SK-N-MC (cell line): ENCODE results near the gene LRP10.

ENCODE experiments used
- DNase-seq: peaks from one replicate; pipeline ENCODE4 v3.0.0-alpha.2; 2011; ENCODE audit warnings: low read depth, low spot score
- H3K27ac ChIP-seq: fragments of 200-600 bp; sonication (generic); 2 replicates; pipeline ENCODE4 v1.5.1; 2016; ENCODE audit warnings: mixed run types
- H3K36me3 ChIP-seq: fragments of 200-600 bp; sonication (generic); 2 replicates; pipeline ENCODE4 v1.6.1; 2017; ENCODE audit warnings: antibody characterized with exemption, low read length, mixed read lengths; ENCODE audit not compliant: insufficient read depth
- H3K4me3 ChIP-seq: fragments of 200-600 bp; sonication (generic); 2 replicates; pipeline ENCODE4 v1.5.1; 2016
- H3K9ac ChIP-seq: fragments of 200-600 bp; sonication (generic); 2 replicates; pipeline ENCODE4 v1.8.0; 2017; ENCODE audit warnings: mixed run types, mixed read lengths; ENCODE audit not compliant: insufficient read length
- H3K9me3 ChIP-seq: fragments of 200-600 bp; sonication (generic); 2 replicates; pipeline ENCODE4 v1.6.1; 2017; ENCODE audit warnings: low read depth, mild to moderate bottlenecking, antibody characterized with exemption, low read length, moderate library complexity, mixed read lengths
- EZH2 ChIP-seq: fragments of 200-600 bp; sonication (generic); IDR thresholded peaks from one replicate; pipeline ENCODE4 v1.6.1; 2017; ENCODE audit warnings: antibody characterized with exemption
- FOXP2 ChIP-seq: optimal IDR thresholded peaks from 2 replicates; pipeline ENCODE3; 2011; ENCODE audit warnings: mild to moderate bottlenecking, moderate library complexity; ENCODE audit not compliant: insufficient read depth; ENCODE audit errors: extremely low read length, control extremely low read depth
- POLR2AphosphoS5 ChIP-seq: IDR thresholded peaks from 2 replicates; pipeline ENCODE4 v1.6.1; 2012; ENCODE audit warnings: mild to moderate bottlenecking, low read depth, low read length, borderline replicate concordance

The LRP10 gene

DNA sequence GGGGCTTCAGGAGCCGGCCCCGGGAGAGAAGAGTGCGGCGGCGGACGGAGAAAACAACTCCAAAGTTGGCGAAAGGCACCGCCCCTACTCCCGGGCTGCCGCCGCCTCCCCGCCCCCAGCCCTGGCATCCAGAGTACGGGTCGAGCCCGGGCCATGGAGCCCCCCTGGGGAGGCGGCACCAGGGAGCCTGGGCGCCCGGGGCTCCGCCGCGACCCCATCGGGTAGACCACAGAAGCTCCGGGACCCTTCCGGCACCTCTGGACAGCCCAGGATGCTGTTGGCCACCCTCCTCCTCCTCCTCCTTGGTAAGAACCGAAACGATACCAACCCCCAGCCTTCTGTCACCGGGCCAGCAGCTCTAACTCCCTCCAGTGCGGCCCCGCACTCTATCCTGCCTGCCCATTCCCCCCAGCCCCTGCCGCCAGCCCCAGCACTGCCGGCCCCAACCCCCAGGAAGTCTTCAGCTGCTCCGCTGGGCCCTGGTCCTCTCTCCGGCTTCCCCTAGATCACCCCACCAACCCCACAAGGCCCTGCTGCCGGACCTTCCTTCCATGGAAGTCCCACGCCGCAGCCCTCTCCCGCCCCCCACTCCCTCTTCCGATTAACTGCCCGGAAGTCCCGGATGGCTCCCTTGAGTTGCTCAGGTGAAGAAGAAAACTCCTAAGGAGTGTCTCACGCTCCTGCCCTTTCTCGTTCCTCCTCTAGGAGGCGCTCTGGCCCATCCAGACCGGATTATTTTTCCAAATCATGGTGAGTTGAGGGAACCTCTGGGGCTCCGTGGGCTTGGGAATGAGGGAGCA lies 693 bp downstream of the LRP10 start:
- H3K36me3 ChIP-seq: no peaks in the 10 kb centered on the region
- peak; percentile 35 for DNase-seq
- TF ChIP-seq POLR2AphosphoS5 (no peak), FOXP2 (no peak), EZH2 (no peak)
- peak overlapping the region; percentile 57 for H3K9ac ChIP-seq
- no peaks in the 10 kb centered on the region for H3K9me3 ChIP-seq
- H3K4me3 ChIP-seq: peak overlapping the region; percentile 88
- no peak overlapping the region for H3K27ac ChIP-seq

DNA sequence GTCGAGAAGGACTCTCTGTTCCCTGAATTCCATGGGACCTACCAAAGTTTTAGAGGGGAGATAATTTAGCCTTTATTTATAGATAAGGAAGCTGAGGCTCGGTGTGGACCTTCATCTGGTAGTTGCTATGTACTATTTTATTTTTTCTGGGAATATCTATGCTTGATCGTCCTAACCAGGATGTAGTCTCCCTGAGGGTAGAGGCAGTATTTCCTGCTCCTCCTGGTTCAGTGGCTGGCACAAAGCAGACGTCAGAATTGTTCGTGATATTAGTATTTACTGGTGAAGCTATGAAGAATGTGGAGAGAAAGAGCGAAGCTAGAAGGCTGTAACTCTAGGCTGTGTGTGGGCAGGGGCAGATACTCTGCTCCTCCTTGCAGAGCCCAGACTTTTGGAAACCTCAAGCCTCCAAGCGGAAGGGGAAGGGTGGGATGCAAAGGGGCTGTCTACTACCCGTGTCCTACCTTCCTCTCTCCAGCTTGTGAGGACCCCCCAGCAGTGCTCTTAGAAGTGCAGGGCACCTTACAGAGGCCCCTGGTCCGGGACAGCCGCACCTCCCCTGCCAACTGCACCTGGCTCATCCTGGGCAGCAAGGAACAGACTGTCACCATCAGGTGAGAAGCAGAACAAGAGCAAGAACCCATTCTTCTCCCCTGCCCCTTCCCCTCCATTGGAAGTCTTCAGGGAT lies 1.4 kb downstream of the LRP10 start:
- Histone ChIP-seq H3K36me3 (no peaks in the 10 kb centered on the region), H3K9me3 (no peaks in the 10 kb centered on the region), H3K9ac (peak overlapping the region; percentile 55), H3K27ac (0 out of 2 replicates have a peak overlapping the region, but pooled peaks have one; percentile 26), H3K4me3 (peak overlapping the region; percentile 88)
- DNase-seq: no peak
- TF ChIP-seq EZH2: no peak
- no peak for TF ChIP-seq FOXP2
- TF ChIP-seq POLR2AphosphoS5: no peak

DNA sequence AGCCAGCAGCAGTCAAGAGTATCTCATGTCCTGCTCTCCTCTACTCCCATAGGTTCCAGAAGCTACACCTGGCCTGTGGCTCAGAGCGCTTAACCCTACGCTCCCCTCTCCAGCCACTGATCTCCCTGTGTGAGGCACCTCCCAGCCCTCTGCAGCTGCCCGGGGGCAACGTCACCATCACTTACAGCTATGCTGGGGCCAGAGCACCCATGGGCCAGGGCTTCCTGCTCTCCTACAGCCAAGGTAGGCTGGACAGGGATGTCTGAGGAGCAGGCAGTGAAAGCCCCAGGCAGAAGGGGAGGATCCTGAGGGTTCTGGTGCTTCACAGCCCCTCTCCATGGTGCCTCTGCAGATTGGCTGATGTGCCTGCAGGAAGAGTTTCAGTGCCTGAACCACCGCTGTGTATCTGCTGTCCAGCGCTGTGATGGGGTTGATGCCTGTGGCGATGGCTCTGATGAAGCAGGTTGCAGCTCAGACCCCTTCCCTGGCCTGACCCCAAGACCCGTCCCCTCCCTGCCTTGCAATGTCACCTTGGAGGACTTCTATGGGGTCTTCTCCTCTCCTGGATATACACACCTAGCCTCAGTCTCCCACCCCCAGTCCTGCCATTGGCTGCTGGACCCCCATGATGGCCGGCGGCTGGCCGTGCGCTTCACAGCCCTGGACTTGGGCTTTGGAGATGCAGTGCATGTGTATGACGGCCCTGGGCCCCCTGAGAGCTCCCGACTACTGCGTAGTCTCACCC lies 3.6 kb downstream of the LRP10 start:
- no peak for TF ChIP-seq POLR2AphosphoS5
- no peak for TF ChIP-seq EZH2
- H3K4me3 ChIP-seq: no peak overlapping the region
- no peak overlapping the region for H3K27ac ChIP-seq
- DNase-seq: no peak
- H3K9ac ChIP-seq: no peak overlapping the region
- H3K9me3 ChIP-seq: no peaks in the 10 kb centered on the region
- no peaks in the 10 kb centered on the region for H3K36me3 ChIP-seq

DNA sequence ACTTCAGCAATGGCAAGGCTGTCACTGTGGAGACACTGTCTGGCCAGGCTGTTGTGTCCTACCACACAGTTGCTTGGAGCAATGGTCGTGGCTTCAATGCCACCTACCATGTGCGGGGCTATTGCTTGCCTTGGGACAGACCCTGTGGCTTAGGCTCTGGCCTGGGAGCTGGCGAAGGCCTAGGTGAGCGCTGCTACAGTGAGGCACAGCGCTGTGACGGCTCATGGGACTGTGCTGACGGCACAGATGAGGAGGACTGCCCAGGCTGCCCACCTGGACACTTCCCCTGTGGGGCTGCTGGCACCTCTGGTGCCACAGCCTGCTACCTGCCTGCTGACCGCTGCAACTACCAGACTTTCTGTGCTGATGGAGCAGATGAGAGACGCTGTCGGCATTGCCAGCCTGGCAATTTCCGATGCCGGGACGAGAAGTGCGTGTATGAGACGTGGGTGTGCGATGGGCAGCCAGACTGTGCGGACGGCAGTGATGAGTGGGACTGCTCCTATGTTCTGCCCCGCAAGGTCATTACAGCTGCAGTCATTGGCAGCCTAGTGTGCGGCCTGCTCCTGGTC lies 4.3 kb downstream of the LRP10 start:
- Histone ChIP-seq H3K9ac (no peak overlapping the region), H3K4me3 (no peak overlapping the region), H3K27ac (no peak overlapping the region), H3K36me3 (no peaks in the 10 kb centered on the region), H3K9me3 (no peaks in the 10 kb centered on the region)
- no peak for DNase-seq
- TF ChIP-seq EZH2: no peak
- no peak for TF ChIP-seq POLR2AphosphoS5
- TF ChIP-seq FOXP2: no peak

DNA sequence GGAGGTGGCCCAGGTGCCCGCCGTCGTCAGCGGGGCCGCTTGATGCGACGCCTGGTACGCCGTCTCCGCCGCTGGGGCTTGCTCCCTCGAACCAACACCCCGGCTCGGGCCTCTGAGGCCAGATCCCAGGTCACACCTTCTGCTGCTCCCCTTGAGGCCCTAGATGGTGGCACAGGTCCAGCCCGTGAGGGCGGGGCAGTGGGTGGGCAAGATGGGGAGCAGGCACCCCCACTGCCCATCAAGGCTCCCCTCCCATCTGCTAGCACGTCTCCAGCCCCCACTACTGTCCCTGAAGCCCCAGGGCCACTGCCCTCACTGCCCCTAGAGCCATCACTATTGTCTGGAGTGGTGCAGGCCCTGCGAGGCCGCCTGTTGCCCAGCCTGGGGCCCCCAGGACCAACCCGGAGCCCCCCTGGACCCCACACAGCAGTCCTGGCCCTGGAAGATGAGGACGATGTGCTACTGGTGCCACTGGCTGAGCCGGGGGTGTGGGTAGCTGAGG lies 5.5 kb downstream of the LRP10 start:
- H3K27ac ChIP-seq: no peak overlapping the region
- H3K9me3 ChIP-seq: no peaks in the 10 kb centered on the region
- DNase-seq: no peak
- no peak overlapping the region for H3K9ac ChIP-seq
- TF ChIP-seq FOXP2 (no peak), POLR2AphosphoS5 (no peak), EZH2 (no peak)
- H3K4me3 ChIP-seq: no peak overlapping the region
- H3K36me3 ChIP-seq: no peaks in the 10 kb centered on the region

DNA sequence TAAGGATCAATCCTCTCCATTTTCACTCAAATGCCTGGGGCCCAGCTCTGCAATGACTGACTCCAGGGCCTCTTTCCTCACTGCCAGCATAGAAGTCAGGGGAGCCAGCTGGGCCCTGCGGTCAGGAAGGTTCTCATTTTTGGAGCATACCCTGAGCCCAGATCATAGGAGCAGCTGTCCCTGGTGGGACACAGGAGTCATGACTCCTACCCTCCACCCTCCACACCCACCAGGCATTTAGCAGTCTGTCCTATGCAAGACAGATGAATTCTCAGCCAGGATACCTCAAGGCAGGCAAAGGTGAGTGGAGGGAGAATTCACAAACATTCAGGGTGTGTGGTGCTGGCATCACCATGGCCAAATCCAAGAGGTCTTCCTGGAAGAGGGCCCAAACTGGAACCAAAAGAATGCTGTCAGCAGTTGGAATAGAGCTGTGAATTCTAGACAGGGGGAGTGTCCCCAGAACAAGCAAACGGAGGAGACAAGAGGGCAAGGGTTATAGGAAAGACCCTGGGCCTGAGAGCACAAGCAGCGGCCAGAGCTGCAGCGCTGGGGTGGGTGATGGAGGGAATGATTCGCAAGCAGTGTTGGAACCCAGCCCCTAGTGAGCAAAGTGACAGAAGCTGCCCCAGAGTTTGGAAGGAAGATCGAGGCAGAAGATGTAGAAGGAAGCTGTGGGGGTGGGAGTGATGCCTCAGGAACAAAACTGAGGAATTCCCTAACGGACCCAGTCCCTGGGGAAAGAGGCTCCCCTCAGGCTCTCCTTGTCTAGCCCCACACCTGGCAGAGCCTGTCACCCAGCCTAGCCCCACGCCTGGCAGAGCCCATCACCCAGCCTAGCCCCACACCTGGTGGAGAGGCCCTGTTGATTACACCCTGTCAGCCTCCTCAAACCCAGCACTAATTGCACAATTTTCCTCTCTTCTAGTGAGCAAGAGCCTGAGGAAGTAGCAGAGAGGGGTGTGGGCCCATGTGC lies 7.0 kb downstream of the LRP10 start:
- TF ChIP-seq POLR2AphosphoS5 (no peak), FOXP2 (no peak), EZH2 (no peak)
- H3K36me3 ChIP-seq: no peaks in the 10 kb centered on the region
- no peak overlapping the region for H3K4me3 ChIP-seq
- no peak overlapping the region for H3K9ac ChIP-seq
- H3K27ac ChIP-seq: no peak overlapping the region
- DNase-seq: no peak
- no peaks in the 10 kb centered on the region for H3K9me3 ChIP-seq

DNA sequence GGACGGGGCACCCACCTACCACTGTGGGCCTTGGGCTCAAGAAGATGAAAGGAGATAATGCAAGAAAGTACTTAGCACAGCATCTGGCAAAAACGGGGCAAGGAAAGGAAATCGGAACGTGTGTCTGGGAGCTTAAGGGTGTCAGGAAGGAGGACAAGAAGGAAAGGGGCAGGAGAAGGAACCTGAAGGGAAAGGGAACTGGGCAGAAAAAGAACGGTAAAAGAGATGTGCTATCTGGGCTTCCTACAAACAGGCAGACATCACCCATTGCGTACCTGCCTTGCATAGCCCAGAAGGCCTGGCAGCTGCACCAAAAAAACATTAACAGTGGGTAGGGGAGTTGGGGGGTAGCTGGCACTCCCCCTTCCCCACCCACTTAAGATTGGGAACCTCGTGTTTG lies 10.5 kb downstream of the LRP10 start:
- Histone ChIP-seq H3K4me3 (no peak overlapping the region), H3K27ac (no peak overlapping the region), H3K36me3 (no peaks in the 10 kb centered on the region), H3K9me3 (no peaks in the 10 kb centered on the region), H3K9ac (no peak overlapping the region)
- DNase-seq: no peak
- TF ChIP-seq FOXP2 (no peak), POLR2AphosphoS5 (no peak), EZH2 (no peak)
